IMR-90 (cell line): Measurements from ENCODE around the gene CTBP2. TPM values are rescaled to one million over a fixed set of nuclear protein-coding genes. Genes with fewer than 3 reads are reported as not detected.
"Not testable (repeated sequence)": the region's sequence is repeated elsewhere in the genome, so short reads cannot be mapped to it uniquely, and the experiment has no call there.

Source experiments
- ATAC-seq: fragments of 200-7000 bp; cut with Tn5 transposase; 2 replicates; pipeline ENCODE4 v1.9.1; 2020; ENCODE audit warnings: low read depth, mild to moderate bottlenecking, moderate library complexity
- BruUV-seq: library from RNA; stranded (reverse); fragments of 400-500 nt; replicated peaks from 2 replicates; lab custom pipeline; 2021; lab: Mats Ljungman, UMichigan
- CTCF ChIA-PET: fragments of 300-600 bp; formaldehyde crosslinking; extraction: SDS; loops from one replicate; lab custom pipeline; 2021; ENCODE audit warnings: antibody characterized with exemption; lab: Yijun Ruan, JAX
- POLR2A ChIA-PET: fragments of 300-600 bp; sonication (Branson Sonifier 250); formaldehyde crosslinking; loops from one replicate; lab custom pipeline; 2022; ENCODE audit warnings: antibody characterized with exemption; ENCODE audit not compliant: unreplicated experiment; lab: Charles Lee
- DNase-seq: peaks from one replicate; pipeline ENCODE4 v3.0.0; 2013
- H2AFZ ChIP-seq: replicated peaks from 2 replicates; pipeline ENCODE3; 2013; ENCODE audit warnings: low read length, mild to moderate bottlenecking; ENCODE audit not compliant: poor library complexity
- H2AK5ac ChIP-seq: 2 replicates; pipeline ENCODE4 v1.6.1; 2013; ENCODE audit warnings: low read depth, low read length, inconsistent platforms
- H2AK9ac ChIP-seq: replicated peaks from 2 replicates; pipeline ENCODE3; 2013; ENCODE audit warnings: mild to moderate bottlenecking, low read depth, low read length, moderate library complexity; ENCODE audit not compliant: poor library complexity
- H2BK120ac ChIP-seq: 2 replicates; pipeline ENCODE4 v1.6.1; 2013; ENCODE audit warnings: low read depth, low read length, inconsistent platforms
- H2BK15ac ChIP-seq: 3 replicates; pipeline ENCODE4 v1.6.1; 2013; ENCODE audit warnings: low read depth, low read length, inconsistent platforms
- H2BK20ac ChIP-seq: 2 replicates; pipeline ENCODE4 v1.6.1; 2013; ENCODE audit warnings: low read depth, mild to moderate bottlenecking, inconsistent platforms, low read length, moderate library complexity
- H2BK5ac ChIP-seq: 2 replicates; pipeline ENCODE4 v1.6.1; 2013; ENCODE audit warnings: mild to moderate bottlenecking, low read depth, low read length, inconsistent platforms; ENCODE audit not compliant: poor library complexity, severe bottlenecking
- H3K14ac ChIP-seq: replicated peaks from 2 replicates; pipeline ENCODE4 v1.6.1; 2013; ENCODE audit warnings: low read depth, low read length, inconsistent platforms
- H3K18ac ChIP-seq: 2 replicates; pipeline ENCODE4 v1.6.1; 2013; ENCODE audit warnings: low read depth, low read length, control low read depth
- H3K23ac ChIP-seq: 2 replicates; pipeline ENCODE4 v1.6.1; 2013; ENCODE audit warnings: low read depth, low read length, inconsistent platforms
- H3K27ac ChIP-seq: 2 replicates; pipeline ENCODE4 v1.5.1; 2013; ENCODE audit warnings: mild to moderate bottlenecking, control low read depth, low read length; ENCODE audit not compliant: insufficient read depth
- H3K27me3 ChIP-seq: 2 replicates; pipeline ENCODE4 v1.6.1; 2013; ENCODE audit warnings: low read length; ENCODE audit not compliant: control insufficient read depth, insufficient read depth
- H3K36me3 ChIP-seq: 2 replicates; pipeline ENCODE4 v1.6.1; 2013; ENCODE audit warnings: low read length, mixed read lengths; ENCODE audit not compliant: control insufficient read depth, insufficient read depth
- H3K4ac ChIP-seq: 2 replicates; pipeline ENCODE4 v1.6.1; 2013; ENCODE audit warnings: low read depth, low read length, inconsistent platforms
- H3K4me1 ChIP-seq: 2 replicates; pipeline ENCODE4 v1.6.1; 2013; ENCODE audit warnings: low read length, mixed read lengths; ENCODE audit not compliant: control insufficient read depth, insufficient read depth
- H3K4me2 ChIP-seq: 2 replicates; pipeline ENCODE4 v1.6.1; 2013; ENCODE audit warnings: low read depth, mild to moderate bottlenecking, control low read depth, low read length, moderate library complexity
- H3K4me3 ChIP-seq: 2 replicates; pipeline ENCODE4 v1.5.1; 2013; ENCODE audit warnings: low read depth, mild to moderate bottlenecking, control low read depth, low read length, moderate library complexity; ENCODE audit not compliant: insufficient read depth
- H3K56ac ChIP-seq: 2 replicates; pipeline ENCODE4 v1.6.1; 2013; ENCODE audit warnings: low read length, inconsistent platforms; ENCODE audit not compliant: insufficient read depth; ENCODE audit errors: extremely low read depth
- H3K79me1 ChIP-seq, 2 experiments: 2 replicates each; pipeline ENCODE4 v1.6.1; 2013; ENCODE audit warnings: low read length in 2 of 2, inconsistent platforms in 1 of 2, low read depth in 1 of 2
- H3K9ac ChIP-seq: 2 replicates; pipeline ENCODE4 v1.6.1; 2013; ENCODE audit warnings: low read depth, low read length, control low read depth
- H3K9me1 ChIP-seq: 2 replicates; pipeline ENCODE4 v1.6.1; 2013; ENCODE audit warnings: low read length, inconsistent platforms; ENCODE audit not compliant: insufficient read depth
- H3K9me3 ChIP-seq: 2 replicates; pipeline ENCODE4 v1.6.1; 2013; ENCODE audit warnings: low read length; ENCODE audit not compliant: control insufficient read depth, insufficient read depth
- H4K20me1 ChIP-seq: 2 replicates; pipeline ENCODE4 v1.6.1; 2013; ENCODE audit warnings: low read length, inconsistent platforms; ENCODE audit not compliant: insufficient read depth
- H4K5ac ChIP-seq: 2 replicates; pipeline ENCODE4 v1.6.1; 2013; ENCODE audit warnings: mild to moderate bottlenecking, low read depth, low read length, control low read depth
- H4K8ac ChIP-seq, 2 experiments: 2 replicates each; pipeline ENCODE4 v1.6.1; 2013; ENCODE audit warnings: low read depth in 2 of 2, low read length in 2 of 2, control low read depth in 1 of 2, inconsistent platforms in 1 of 2
- H4K91ac ChIP-seq: 2 replicates; pipeline ENCODE4 v1.6.1; 2013; ENCODE audit warnings: low read depth, low read length, inconsistent platforms; ENCODE audit not compliant: insufficient read depth
- CEBPB ChIP-seq: IDR thresholded peaks from 2 replicates; pipeline ENCODE4 v1.6.1; 2012; ENCODE audit warnings: low read depth, low read length, improper control_type of control experiment
- WGBS, 2 experiments: methylation state at CpG; one replicate each; pipeline versions ENCODE4 v1.1.5 to v1.1.7; 2013; ENCODE audit warnings: missing lambda C conversion rate in 2 of 2; ENCODE audit not compliant: insufficient read length in 1 of 2; ENCODE audit errors: extremely low coverage in 2 of 2; 5-methylcytosine and 5-hydroxymethylcytosine counted together
- dilution Hi-C: fragments of 300-500 bp; cut with HindIII; formaldehyde crosslinking; loops from one replicate; pipeline ENCODE4 v1.14.3; 2018; ENCODE audit warnings: low sequenced_read_pairs; ENCODE audit not compliant: unreplicated experiment
- in situ Hi-C: fragments of 300-500 bp; cut with MboI; formaldehyde crosslinking; loops from 3 replicates; pipeline ENCODE4 v1.14.3; 2019; ENCODE audit warnings: low sequenced_read_pairs, inconsistent platforms, mixed read lengths
- intact Hi-C: fragments of 100-400 bp; cut with micrococcal nuclease; formaldehyde crosslinking; loops from 2 replicates; pipeline ENCODE4 v1.10.0; 2022
- polyA plus RNA-seq, 3 experiments: library from polyadenylated mRNA; depleted of rRNA; stranded (reverse); fragments of >200 nt; gene quantifications; 2 replicates each; pipeline ENCODE4 v1.2.3, GENCODE V29; 2012; ENCODE audit warnings: low replicate concordance in 1 of 3
- total RNA-seq: library from RNA; depleted of rRNA; stranded (reverse); fragments of >200 nt; gene quantifications from 2 replicates; pipeline ENCODE4 v1.2.3, GENCODE V29; 2012

Gene CTBP2
- total and polyA plus RNA-seq, 2 of the 4 experiments (the other 2 are of a cell fraction), result 81.0 to 86.6 TPM

- H3K4me2 ChIP-seq, H3K9me3 ChIP-seq, H4K8ac ChIP-seq, DNase-seq, H3K4me3 ChIP-seq, H2BK120ac ChIP-seq, H3K56ac ChIP-seq, H3K18ac ChIP-seq, BruUV-seq, H2BK15ac ChIP-seq, H3K9ac ChIP-seq, ATAC-seq, dilution Hi-C loops, H2AFZ ChIP-seq, H2BK5ac ChIP-seq, intact Hi-C loops, H4K5ac ChIP-seq, H3K23ac ChIP-seq, H3K36me3 ChIP-seq, H3K27me3 ChIP-seq, H2AK9ac ChIP-seq, H3K4ac ChIP-seq, CTCF ChIA-PET, H4K91ac ChIP-seq, H2BK20ac ChIP-seq, H3K14ac ChIP-seq, H3K27ac ChIP-seq: not testable (repeated sequence)
- in situ Hi-C loops, result loop anchor here (10.0 kb wide), 1 partner anchor 95 kb away; no protein-coding TSS in a partner anchor
- peaks cover 37% of the 10 kb centered on the region for H3K9me1 ChIP-seq
- peaks cover 87% of the 10 kb centered on the region for H4K20me1 ChIP-seq
- peak overlapping the region; percentile 43; the same call in 1 of the 2 replicates for H2AK5ac ChIP-seq
- peak; percentile 56; the same call in 1 of the 2 replicates for TF ChIP-seq CEBPB
- H3K4me1 ChIP-seq, result peaks cover 47% of the 10 kb centered on the region
- WGBS, 2 experiments, result no CpG with 5 or more reads among the region's 8 CpGs
- POLR2A ChIA-PET, result interaction anchor here (0.6 kb wide), 1 partner anchor 84 kb away, joined by 3 read pairs; no protein-coding TSS in a partner anchor
- peaks cover 51 to 96% of the 10 kb centered on the region in 2 experiments for H3K79me1 ChIP-seq
Observed at GRCh38 chr10:125059348-125059747, 101.0 kb downstream of the CTBP2 start.
